SW480 (cell line): ENCODE results near the gene TPM4.

Source experiments
- DNase-seq: peaks from one replicate; pipeline ENCODE4 v3.0.0-alpha.2; 2016; ENCODE audit warnings: low spot score

Gene TPM4

DNA sequence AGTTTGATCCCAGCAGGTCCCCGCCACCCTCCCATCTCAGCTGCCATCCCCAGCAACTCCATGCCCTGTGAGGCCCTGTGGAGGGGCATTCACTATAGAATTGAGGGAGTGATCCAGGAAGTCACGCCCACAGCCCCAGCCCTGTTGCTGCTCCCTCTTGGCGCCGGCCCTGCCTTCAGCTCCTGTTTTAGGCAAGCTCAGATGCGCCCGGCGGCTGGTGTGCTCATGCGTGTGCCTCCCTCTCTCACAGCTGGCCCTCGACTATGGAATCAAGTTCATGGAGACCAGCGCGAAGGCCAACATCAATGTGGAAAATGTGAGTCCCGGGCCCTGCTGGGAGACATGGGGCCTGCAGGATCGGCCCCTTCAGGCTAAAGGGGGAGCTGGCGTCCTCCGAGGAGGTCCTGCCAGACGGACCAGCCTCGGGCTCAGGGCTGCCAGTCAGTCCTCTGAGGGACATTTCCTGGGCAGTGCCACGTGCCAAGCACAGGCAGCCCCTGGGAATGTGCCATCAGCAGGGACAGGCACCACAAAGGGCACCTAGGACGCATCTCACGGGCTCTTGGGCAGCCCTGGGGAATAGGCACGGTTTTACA lies 51.6 kb downstream of the TPM4 start:
- no peak for DNase-seq

DNA sequence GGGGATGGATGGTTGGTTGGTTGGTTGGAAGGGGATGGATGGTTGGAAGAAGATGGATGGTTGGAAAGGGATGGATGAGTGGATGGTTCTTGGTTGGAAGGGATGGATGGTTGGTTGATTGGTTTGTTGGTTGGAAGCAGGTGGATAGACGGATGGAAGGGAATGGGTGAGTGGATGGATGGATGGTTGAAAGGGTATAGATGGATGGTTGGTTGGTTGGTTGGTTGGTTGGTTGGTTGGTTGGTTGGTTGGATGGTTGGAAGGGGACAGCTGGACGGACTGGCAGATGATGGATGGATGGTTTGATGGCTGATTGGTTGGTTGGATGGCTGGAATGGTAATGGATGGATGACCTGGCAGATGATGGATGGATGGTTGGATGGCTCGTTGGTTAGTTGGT lies 55.4 kb downstream of the TPM4 start:
- no peak for DNase-seq

DNA sequence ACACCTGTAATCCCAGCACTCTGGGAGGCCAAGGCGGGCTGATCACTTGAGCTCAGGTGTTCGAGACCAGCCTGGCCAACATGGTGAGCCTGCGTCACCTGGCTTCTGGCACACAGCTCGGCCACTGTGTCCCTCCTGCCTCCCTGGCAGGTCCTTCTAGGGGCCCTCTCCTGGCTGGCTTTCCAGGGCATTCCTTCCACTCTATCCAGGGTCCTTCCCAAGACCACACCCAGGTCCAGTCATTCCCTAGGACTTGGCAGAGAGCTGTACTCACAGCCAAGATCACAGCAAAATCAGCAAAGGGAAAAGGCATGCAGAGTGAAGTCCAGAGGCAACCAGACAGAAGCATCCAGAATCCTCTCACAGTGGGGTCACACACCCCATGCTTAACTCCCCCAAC lies 57.5 kb downstream of the TPM4 start:
- no peak for DNase-seq

DNA sequence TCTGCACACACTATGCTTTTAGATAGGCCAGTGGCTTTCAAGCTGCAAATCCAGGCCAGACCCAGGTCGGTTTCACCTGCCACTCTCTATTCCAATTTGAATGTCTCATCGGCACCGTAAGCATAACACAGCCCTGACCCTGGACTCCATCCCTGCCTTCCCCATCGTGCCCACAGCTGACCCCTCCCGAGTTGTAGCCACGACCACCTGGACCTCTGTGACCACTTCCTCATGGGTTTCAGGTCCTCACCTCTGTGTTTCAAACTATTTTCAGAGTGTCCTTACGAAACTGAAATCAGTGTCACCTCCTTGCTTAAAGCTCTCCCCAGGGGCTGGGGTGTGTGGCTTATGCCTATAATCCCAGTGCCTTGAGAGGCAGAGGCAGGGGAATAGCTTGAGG lies 58.2 kb downstream of the TPM4 start:
- DNase-seq, result no peak

DNA sequence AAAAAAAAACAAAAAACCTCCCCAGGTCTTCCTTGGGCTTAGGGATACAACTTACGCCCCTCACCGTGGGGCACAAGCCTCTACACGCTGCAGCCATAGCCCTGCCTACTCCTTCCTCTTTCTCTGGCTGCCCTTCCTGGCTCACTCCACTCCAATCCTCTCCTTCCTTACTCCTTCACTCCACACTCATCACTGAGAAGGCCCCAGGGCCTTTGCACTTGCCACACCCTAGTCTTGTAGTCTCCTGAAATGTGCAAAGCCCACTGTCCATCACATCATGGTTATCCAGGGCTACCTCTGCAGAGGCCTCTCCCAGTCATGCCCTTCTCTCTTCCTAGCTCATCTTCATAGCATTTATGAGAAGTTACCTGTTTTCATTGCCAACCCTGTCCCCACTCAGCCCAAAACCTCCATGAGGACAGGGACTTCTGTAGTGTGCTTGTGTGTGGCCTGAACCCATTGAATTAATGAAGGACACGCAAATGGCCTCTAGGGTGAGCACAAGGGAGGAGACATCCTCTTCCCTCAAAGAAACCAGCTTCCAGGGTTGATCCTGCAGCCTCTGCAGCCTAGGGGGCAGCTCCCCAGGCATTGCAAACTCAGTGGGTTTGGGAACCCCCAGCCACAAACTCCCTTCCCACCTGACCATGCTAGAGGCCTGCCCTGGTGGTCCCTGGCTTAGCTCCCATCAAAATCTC lies 59.3 kb downstream of the TPM4 start:
- no peak for DNase-seq

DNA sequence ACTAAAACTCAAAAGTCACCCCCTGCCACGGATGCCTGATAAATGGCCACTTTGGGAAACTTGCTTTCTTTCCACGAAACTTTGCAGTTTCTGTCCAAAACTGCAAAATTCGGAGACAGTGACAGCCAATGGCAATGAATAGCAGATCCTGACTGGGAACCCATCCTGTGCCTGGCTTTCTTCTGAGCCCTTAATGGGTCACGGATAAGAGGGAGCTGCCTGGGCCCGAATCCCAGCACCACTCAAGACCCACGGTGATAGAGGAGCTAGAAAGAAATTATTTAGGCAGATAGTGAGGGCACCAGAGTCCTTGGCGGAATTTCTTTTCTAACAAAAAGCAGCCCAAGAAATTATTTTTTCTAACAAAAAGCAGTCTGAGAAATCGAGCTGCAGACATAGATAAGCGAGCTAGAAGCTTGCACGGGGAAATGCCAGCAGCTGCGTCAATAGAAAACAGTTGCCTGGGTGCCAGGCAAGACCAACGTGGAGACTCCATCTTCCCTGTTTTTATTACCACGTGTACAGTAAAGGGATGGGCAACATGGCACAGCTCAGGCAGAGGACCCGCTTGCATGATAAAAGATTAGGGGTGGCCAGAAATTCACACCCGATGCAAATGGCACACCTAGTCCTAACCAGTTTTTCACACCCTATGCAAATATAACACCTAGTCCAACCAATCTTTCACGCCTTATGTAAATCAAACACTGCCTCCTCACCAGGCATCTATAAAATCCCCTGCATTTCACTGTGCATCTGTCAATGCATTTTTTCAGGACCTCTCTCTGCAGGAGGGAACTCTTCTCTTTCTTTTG lies 60.1 kb downstream of the TPM4 start:
- no peak for DNase-seq

DNA sequence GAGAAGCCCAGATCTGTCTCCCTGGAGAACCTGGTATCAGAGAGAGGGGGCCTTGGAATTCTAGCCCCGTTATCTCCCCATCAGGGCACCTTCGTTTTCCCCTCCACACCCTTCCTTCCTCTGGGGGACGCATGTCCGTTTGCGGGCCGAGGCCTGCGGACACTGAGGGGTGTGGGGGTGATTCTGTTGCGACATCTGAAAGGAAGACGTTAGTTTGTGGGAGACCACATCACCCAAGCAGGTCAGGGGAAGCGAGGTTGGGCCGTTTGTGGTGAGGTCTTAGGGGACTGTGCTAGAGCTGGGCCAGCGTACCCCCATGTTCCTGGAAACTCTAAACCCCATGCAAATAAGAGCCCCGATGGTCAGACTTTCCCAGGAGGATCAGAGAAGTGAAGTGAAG lies 63.5 kb downstream of the TPM4 start:
- DNase-seq, result no peak

DNA sequence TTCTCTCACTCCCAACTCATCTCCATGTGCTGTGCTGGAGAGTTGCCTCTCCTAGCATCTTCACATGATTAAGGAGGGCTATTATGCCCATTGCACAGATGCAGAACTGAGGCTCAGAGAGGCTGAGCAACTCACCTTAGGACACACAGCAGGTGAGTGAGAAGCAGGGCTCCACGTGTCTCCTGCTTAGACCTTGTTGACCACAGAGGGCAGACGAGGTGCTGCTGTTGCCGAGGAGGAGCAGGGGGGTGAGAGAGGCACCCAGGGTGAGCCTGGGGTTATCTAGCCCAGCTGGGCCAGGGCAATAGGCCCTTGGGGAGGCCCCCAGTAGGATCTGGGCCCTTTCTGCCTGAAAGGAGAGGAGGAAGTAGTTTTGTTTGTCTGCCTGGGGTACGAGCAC lies 64.7 kb downstream of the TPM4 start:
- no peak for DNase-seq

DNA sequence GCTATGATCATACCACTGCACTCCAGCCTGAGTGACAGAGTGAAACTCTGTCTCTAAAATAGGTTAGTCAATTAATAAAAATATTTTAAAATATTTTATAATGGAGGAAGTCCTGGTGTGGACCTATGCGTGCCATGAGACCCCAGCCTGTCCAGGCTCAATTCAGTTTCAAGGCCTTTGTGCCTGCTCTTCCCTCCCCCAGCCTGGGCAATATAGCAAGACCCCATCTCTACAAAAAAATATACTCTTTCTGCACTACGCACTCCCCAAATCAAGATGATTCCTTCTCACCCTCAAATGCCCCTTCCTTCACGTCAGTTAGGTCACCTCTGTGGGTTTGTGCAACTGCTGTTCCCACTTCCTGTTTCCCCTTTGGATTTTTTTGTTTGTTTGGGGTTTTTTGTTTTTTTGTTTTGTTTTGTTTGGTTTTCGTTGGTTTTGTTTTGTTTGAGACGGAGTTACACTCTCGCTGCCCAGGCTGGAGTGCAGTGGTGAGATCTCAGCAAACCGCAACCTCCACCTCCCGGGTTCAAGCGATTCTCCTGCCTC lies 65.8 kb downstream of the TPM4 start:
- DNase-seq, result no peak

DNA sequence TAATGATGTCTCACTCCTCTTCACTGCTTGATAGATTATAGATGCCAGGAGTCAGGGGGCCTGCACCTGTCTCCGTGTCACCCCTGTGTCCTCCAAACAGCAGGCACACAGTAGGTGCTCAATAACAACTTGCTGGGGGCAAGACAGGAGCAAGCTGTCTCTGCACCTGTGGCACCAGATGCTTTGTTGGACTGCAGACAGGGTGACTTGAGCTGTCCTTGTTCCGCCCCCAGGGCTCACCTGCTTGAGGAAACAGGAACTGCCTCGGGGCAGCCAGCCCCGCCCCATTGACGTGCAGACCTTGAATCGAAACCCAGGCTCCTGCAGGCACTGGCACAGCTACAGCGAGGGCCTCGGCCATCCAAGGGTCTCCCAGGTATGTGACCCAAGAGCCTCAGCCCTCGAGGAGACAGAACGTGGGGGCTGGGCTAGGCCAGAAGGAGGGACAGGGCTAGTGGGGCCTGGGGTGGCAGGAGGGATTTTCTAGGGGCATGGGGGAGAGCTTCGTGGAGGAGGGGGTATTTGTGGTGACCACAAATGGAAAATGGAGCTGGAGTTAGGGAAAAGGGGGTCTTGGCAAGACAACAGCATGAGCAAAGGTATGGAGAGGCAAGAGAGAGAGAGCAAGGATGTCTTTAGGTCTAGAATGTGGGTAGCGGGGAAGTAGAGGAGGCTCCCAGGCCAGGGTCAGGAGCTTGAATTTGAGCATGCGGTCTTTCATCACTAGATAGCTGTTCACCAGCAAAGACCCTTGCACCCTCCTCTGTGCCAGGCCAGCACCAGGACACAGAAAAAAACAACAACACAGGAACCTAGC lies 67.3 kb downstream of the TPM4 start, which contains the start of gene HSH2D:
HSH2D (plus strand) TSS at position 287 of the 817 bp plus-strand sequence. CDS start 5,066 bp downstream, outside the sequence.
- peak; percentile 53 for DNase-seq

DNA sequence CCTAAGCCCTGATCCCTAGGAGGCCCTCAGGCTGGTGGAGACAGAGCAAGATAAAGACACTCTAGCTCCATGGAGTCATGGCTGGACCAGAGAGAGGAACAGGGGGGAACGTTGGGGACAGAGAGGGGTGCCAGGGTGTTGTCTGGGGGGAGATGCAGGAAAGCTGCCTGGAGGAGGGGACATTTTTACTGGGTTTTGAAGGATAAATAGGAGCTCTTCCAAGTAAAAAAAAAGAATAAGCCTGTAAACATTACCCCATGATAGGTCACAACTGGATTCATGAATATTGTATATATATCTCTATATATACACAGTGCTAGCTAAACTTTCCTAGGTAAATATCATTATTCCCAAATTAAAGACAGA lies 67.9 kb downstream of the TPM4 start:
- DNase-seq, result no peak

DNA sequence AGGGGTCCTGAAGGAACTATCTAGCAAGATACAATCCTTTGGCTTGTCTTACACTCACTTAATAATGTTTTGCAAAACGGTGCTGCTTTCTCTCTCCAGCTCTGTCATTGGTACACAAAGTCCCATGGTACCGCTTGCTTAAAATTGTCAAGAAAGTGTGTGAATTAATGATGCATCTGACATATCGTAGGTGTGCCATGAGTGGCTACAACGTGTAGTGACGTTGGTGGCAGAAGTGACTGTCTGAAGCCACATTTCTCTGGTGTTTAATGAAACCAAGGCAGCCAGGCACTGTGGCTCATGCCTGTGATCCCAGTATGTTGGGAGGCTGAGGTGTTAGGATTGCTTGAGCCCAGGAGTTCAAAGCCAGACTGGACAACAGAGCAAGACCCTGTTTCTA lies 69.8 kb downstream of the TPM4 start:
- no peak for DNase-seq

DNA sequence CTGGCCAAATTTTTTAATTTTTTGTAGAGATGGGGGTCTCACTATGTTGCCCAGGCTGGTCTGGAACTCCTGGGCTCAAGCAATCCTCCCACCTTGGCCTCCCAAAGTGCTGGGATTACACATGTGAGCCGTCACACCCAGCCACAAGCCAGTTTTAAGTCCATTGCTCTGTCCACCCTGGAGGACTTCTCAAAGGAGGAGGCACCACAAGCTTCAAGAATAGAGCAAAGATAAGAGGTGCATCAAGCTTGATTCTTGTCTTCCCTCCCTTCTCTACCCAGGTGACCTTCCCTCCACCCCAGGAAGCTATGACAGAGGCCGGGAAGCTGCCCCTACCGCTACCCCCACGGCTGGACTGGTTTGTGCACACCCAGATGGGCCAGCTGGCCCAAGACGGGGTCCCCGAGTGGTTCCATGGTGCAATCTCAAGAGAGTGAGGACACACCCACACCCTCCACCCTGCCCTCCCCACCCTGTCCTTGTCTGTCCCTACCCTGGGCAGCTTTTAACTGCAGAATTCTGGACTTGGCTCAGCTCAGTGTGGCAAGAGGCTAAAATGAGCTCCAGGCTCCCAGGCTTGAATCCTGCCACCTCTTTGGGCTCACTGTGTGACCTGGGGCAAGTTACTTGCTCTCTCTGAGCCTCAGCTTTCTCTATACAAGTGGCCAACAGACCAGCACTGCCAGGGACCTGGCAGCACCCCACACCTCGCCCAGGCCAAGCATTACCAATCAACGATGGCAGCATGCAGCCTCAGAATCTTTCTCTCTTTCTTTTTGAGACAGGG lies 72.3 kb downstream of the TPM4 start:
- DNase-seq, result no peak
